Stimulated activated naive B cell treated with anti-CD40 and anti-IgM and Interleukin-4, amounts not matched to agents 10 μg/mL and 1 μg/mL and 100 μg/mL, for 72 hours (primary cell): ENCODE data around the gene PCSK2.

ENCODE experiments used
- ATAC-seq, 2 donors: fragments of 150-1000 bp; cut with Tn5 transposase; replicated peaks; 2 replicates each; pipeline ENCODE4 v1.10.0; 2021; ENCODE audit warnings: moderate library complexity in 1 of 2
- DNase-seq: peaks from one replicate; pipeline ENCODE4 v3.0.0; 2021
- H3K27ac Mint-ChIP-seq: one replicate; pipeline ENCODE4 v1.8.0; 2022; ENCODE audit warnings: mild to moderate bottlenecking, mixed read lengths
- H3K27me3 Mint-ChIP-seq, 2 donors: one replicate each; pipeline ENCODE4 v1.8.0; 2022; ENCODE audit warnings: mixed read lengths in 2 of 2
- H3K36me3 Mint-ChIP-seq, 2 donors: one replicate each; pipeline ENCODE4 v1.8.0; 2022; ENCODE audit warnings: mixed read lengths in 2 of 2, mild to moderate bottlenecking in 1 of 2
- H3K4me1 Mint-ChIP-seq, 2 donors: one replicate each; pipeline ENCODE4 v1.8.0; 2022; ENCODE audit warnings: mixed read lengths in 2 of 2, mild to moderate bottlenecking in 1 of 2
- H3K4me3 Mint-ChIP-seq, 2 donors: one replicate each; pipeline ENCODE4 v1.8.0; 2022; ENCODE audit warnings: mild to moderate bottlenecking in 2 of 2, mixed read lengths in 2 of 2, moderate library complexity in 1 of 2
- H3K9me3 Mint-ChIP-seq, 2 donors: one replicate each; pipeline ENCODE4 v1.8.0; 2022; ENCODE audit warnings: mixed read lengths in 2 of 2, mild to moderate bottlenecking in 1 of 2

The PCSK2 gene

GRCh38 chr20:17503301-17504065 lies 276.6 kb downstream of the PCSK2 start:
- ATAC-seq, result no peak
- no peak overlapping the region for H3K4me3 Mint-ChIP-seq
- DNase-seq, result no peak
- H3K36me3 Mint-ChIP-seq, result no peaks in the 10 kb centered on the region
- peaks cover 8 to 21% of the 10 kb centered on the region in 2 donors for H3K4me1 Mint-ChIP-seq
- H3K27me3 Mint-ChIP-seq, result peaks cover 16 to 25% of the 10 kb centered on the region in 2 donors
- no peaks in the 10 kb centered on the region for H3K9me3 Mint-ChIP-seq
- no peak overlapping the region for H3K27ac Mint-ChIP-seq

GRCh38 chr20:17504066-17504897 lies 277.4 kb downstream of the PCSK2 start:
- Mint-ChIP-seq H3K27me3 (peaks cover 16 to 19% of the 10 kb centered on the region in 2 donors), H3K9me3 (no peaks in the 10 kb centered on the region), H3K27ac (peak overlapping the region; percentile 17), H3K36me3 (no peaks in the 10 kb centered on the region), H3K4me3 (peak overlapping the region; percentile 91), H3K4me1 (peaks cover 8 to 21% of the 10 kb centered on the region in 2 donors)
- DNase-seq, result no peak
- ATAC-seq, result peak; percentile 52 to 57

- Mint-ChIP-seq H3K36me3 (no peaks in the 10 kb centered on the region), H3K4me3 (peak overlapping the region; percentile 91), H3K4me1 (peaks cover 8 to 21% of the 10 kb centered on the region in 2 donors), H3K27ac (peak overlapping the region; percentile 89), H3K9me3 (no peaks in the 10 kb centered on the region), H3K27me3 (peaks cover 16 to 19% of the 10 kb centered on the region in 2 donors)
- ATAC-seq (peak; percentile 79 to 81), DNase-seq (peak; percentile 40)
These were observed 278.2 kb downstream of the PCSK2 start for GRCh38 chr20:17504898-17505635.

DNA sequence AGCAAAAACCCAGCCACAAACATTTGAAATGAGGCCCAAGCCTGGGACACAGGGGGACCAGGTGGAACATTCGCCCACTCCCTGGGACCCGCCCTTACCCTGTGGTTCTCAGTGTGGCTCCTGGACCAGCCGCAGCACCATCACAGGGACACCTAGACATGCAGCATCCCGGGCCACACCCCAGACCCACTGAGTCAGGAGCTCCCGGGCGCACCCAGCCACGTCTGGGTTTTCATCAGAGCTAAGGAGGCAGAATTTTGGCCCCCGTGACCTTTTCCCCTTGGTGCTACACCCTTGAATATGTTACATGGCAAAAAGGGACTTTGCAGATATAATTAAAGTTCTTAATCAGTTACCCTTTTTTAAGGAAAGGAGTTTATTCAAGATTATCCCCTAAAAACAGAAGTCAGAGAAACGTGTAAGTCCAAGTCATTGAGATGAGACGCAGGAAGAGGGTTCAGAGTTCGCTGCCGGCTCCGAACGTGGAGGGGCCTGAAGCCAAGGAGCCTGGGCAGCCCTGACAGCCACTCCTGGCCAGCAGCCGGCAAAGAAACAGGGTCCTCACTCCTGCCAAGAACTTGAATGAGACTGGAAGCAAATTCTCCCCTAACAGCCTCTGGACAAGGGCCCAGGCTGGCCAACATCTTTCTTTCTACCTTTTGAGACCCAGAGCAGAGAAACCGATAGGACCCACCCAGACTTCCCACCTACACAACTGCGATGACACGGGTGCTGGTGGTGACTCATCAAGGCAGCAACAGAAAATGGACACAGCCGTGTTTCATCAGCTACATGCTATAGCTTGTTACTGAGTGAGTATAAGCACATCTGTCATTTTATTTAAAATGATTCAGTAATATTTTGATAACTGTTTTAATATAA lies 279.0 kb downstream of the PCSK2 start:
- no peak for DNase-seq
- H3K27ac Mint-ChIP-seq, result peak overlapping the region; percentile 89

GRCh38 chr20:17507032-17507431 lies 280.2 kb downstream of the PCSK2 start:
- Mint-ChIP-seq H3K27me3 (peaks cover 6 to 7% of the 10 kb centered on the region in 2 donors), H3K9me3 (no peaks in the 10 kb centered on the region), H3K36me3 (no peaks in the 10 kb centered on the region), H3K27ac (no peak overlapping the region), H3K4me1 (peaks cover 8 to 21% of the 10 kb centered on the region in 2 donors), H3K4me3 (no peak overlapping the region)
- ATAC-seq, result no peak
- DNase-seq, result no peak

More for the DNA sequence above, 279.0 kb downstream of the PCSK2 start:
- peak overlapping the region; percentile 91 for H3K4me3 Mint-ChIP-seq
- no peaks in the 10 kb centered on the region for H3K36me3 Mint-ChIP-seq
- peaks cover 16 to 18% of the 10 kb centered on the region in 2 donors for H3K27me3 Mint-ChIP-seq
- ATAC-seq, result peak in 1 of 2 donors; percentile 60
- no peaks in the 10 kb centered on the region for H3K9me3 Mint-ChIP-seq
- H3K4me1 Mint-ChIP-seq, result peaks cover 8 to 21% of the 10 kb centered on the region in 2 donors

DNA sequence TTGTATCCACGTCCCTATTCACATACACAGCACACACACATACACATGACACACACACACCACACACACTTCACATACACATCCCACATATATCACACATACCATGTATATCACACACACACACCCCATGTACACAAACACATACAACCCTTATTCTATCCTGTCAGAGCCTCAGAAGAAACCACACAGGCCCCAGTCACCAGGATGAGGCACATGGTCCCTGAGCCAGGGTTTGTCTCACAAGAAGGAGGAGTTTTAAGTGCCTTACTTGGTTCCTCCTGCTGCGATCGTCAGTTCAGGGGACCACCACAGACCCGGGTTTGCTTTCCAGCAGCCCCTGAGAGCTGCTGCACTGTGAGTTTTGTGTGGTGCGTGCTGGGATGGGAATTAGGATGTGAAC lies 280.7 kb downstream of the PCSK2 start:
- no peaks in the 10 kb centered on the region for H3K36me3 Mint-ChIP-seq
- H3K27me3 Mint-ChIP-seq, result peaks cover under 1 to 4% of the 10 kb centered on the region in 2 donors
- H3K9me3 Mint-ChIP-seq, result no peaks in the 10 kb centered on the region
- H3K4me3 Mint-ChIP-seq, result no peak overlapping the region
- DNase-seq, result no peak
- H3K27ac Mint-ChIP-seq, result no peak overlapping the region
- peaks cover 8 to 21% of the 10 kb centered on the region in 2 donors for H3K4me1 Mint-ChIP-seq
- ATAC-seq, result no peak

DNA sequence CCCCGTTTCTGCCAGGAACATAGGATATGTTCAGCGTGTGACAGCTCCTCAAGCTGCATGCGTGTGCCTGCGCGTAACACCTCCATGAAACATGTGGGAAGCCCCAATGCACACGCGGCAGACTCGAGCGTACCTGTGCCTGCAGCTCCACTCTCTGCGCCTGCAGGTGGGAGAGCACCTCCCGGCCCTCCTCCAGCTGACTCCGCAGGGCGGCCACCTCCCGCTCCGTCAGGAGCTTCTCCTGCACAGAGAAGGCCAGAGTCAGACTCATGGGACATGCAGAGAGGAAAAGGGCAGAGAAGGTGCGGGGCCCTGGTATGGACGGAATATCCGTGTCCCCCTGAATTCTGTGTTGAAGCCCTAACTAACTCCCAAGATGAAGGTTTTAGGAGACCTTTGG lies 281.9 kb downstream of the PCSK2 start:
- no peak for ATAC-seq
- no peaks in the 10 kb centered on the region for H3K9me3 Mint-ChIP-seq
- no peaks in the 10 kb centered on the region for H3K36me3 Mint-ChIP-seq
- H3K4me1 Mint-ChIP-seq, result peaks cover 8 to 21% of the 10 kb centered on the region in 2 donors
- H3K27ac Mint-ChIP-seq, result no peak overlapping the region
- H3K4me3 Mint-ChIP-seq, result no peak overlapping the region
- H3K27me3 Mint-ChIP-seq, result peaks cover 8 to 11% of the 10 kb centered on the region in 2 donors
- no peak for DNase-seq

DNA sequence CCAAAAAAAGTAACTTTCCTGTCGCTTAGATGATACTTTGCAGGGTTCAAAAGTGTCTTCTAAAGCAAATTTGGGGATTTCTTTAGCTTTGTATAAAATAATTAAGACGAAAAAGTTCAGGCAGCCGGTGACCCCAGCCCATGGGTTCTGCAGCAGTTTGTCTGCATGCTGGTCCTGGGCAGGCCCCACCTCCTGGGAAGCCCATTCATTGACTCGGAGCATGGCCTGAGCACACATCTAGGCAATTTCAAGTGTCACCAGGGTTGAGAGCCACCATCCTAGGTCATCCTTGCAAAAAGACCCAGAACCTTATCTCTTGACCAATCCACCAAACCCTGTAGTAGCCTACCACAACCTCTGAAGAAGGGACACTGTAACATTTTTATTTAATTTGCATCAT lies 283.7 kb downstream of the PCSK2 start:
- Mint-ChIP-seq H3K27me3 (peaks cover 11 to 15% of the 10 kb centered on the region in 2 donors), H3K4me1 (peaks cover 1 to 6% of the 10 kb centered on the region in 2 donors), H3K27ac (no peak overlapping the region), H3K9me3 (no peaks in the 10 kb centered on the region), H3K4me3 (no peak overlapping the region), H3K36me3 (no peaks in the 10 kb centered on the region)
- ATAC-seq (no peak), DNase-seq (no peak)

GRCh38 chr20:17511401-17511800 lies 284.6 kb downstream of the PCSK2 start:
- Mint-ChIP-seq H3K9me3 (no peaks in the 10 kb centered on the region), H3K4me1 (no peaks in the 10 kb centered on the region), H3K27ac (no peak overlapping the region), H3K4me3 (no peak overlapping the region), H3K36me3 (no peaks in the 10 kb centered on the region), H3K27me3 (peaks cover 15 to 20% of the 10 kb centered on the region in 2 donors)
- ATAC-seq (no peak), DNase-seq (no peak)

GRCh38 chr20:17513939-17514338 lies 287.1 kb downstream of the PCSK2 start:
- Mint-ChIP-seq H3K36me3 (no peaks in the 10 kb centered on the region), H3K4me3 (no peak overlapping the region), H3K9me3 (no peaks in the 10 kb centered on the region), H3K27ac (no peak overlapping the region), H3K4me1 (no peaks in the 10 kb centered on the region), H3K27me3 (peaks cover 11 to 37% of the 10 kb centered on the region in 2 donors)
- DNase-seq (no peak), ATAC-seq (no peak)

DNA sequence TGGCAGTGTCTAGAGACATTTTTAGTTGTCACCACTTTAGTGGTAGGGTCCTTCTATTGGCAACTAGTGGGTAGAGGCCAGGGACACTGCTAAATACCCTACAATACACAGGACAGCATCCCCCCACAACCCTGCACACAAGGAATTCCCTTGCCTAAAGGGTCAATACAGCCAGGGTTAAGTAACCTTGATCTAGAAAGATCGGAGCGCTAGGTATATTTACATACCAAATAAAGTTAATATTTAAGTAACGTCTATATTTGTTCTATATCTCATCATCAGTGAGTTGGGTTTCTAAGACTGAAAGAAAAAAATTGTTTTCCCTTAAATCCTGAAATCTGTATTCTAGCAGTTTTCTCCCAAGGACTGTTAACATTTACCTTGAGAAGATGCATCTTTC lies 288.2 kb downstream of the PCSK2 start:
- no peaks in the 10 kb centered on the region for H3K4me1 Mint-ChIP-seq
- H3K4me3 Mint-ChIP-seq, result no peak overlapping the region
- no peaks in the 10 kb centered on the region for H3K36me3 Mint-ChIP-seq
- ATAC-seq, result no peak
- no peak overlapping the region for H3K27ac Mint-ChIP-seq
- no peaks in the 10 kb centered on the region for H3K9me3 Mint-ChIP-seq
- H3K27me3 Mint-ChIP-seq, result peaks cover 11 to 37% of the 10 kb centered on the region in 2 donors
- no peak for DNase-seq

GRCh38 chr20:17518339-17519052 lies 291.7 kb downstream of the PCSK2 start:
- no peak overlapping the region for H3K4me3 Mint-ChIP-seq
- ATAC-seq (no peak), DNase-seq (no peak)

More at GRCh38 chr20:17518339-17519052, 291.7 kb downstream of the PCSK2 start:
- Mint-ChIP-seq H3K4me1 (no peaks in the 10 kb centered on the region), H3K36me3 (no peaks in the 10 kb centered on the region), H3K27ac (no peak overlapping the region), H3K9me3 (no peaks in the 10 kb centered on the region), H3K27me3 (peaks cover 11 to 36% of the 10 kb centered on the region in 2 donors)
